Embryonic facial prominence (tissue), 1 donor: ENCODE results near the gene PHF21A.
"Not testable (repeated sequence)": the region's sequence is repeated elsewhere in the genome, so short reads cannot be mapped to it uniquely, and the experiment has no call there.

Experiments
- DNase-seq: peaks from one replicate; pipeline ENCODE4 v3.0.0-alpha.2; 2016; ENCODE audit errors: extremely low spot score

The PHF21A gene

GRCh38 chr11:45921561-45922424 is 199.5 kb downstream of the PHF21A start:
- DNase-seq = no peak

DNA sequence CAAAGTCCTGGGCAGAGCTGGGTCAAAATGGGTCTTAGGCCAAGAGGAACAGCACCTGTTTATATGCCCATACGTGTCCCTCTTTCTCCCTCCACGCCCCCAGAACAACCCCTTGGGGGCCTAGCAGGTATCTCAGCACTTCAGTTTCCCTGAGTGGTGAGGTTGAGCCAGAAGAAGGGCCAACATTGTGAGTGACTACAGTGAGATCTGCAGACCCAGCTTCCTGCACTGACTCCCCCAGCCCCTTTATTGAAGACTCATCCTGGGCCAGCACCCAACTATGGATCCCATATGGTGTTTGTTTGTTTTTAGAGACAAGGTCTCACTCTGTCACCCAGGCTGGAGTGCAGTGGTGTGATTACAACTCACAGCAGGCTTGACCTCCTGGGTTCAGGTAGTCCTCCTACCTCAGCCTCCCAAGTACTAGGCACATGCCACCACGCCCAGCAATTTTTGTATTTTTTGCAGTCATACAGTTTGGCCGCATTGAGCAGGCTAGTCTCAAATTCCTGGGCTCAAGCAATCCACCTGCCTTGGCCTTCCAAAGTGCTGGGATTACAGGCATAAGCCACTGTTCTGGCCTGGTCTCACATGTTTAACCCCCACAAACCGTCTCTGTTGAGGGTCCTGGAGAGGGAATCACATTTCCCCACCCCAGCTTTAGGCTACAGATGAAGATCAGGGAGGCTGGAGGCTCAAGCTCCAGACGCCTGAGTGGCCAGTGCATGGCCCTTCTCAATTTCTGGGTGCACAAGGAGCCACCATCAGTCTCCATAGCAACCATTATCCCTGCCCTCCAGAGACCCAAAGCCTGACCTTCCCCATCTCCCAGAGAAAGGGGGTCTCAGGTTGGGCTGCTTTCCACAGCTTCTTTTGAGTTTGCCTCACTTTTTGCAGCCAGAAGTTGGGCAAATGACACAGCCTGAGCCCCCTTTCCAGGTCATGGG is 200.4 kb downstream of the PHF21A start:
- peak; percentile 4 for DNase-seq

DNA sequence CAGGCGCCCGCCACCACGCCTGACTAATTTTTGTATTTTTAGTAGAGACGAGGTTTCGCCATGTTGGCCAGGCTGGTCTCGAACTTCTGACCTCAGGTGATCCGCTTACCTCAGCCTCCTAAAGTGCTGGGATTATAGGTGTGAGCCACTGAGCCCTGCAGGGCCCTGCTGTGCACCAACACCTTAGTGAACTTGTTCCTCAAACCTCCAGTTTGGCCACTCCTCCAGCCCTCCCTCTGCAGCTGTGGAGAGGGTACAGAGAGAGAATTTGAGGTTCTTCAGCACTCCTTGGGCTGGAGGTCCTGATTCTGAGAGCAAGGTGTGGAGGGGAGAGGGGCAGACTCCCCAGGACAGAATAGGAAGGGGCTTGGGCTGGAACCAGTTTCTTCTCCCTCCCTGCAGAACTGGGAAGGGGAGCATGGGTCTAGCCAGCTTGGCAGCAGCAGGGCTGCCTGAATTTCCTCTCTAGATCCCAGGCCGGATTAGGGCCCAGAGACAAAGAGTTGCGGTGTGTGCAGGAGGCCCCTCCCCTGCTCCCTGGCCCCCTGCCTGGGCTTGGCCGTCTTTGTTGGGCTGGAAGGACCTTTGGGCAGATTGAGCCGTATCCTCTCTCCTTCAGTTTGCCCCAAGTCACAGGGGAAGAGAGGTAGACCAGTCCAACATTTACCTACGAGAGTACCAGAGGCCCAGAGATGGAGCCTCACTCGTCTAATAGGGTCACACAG is 201.3 kb downstream of the PHF21A start:
- DNase-seq = no peak

DNA sequence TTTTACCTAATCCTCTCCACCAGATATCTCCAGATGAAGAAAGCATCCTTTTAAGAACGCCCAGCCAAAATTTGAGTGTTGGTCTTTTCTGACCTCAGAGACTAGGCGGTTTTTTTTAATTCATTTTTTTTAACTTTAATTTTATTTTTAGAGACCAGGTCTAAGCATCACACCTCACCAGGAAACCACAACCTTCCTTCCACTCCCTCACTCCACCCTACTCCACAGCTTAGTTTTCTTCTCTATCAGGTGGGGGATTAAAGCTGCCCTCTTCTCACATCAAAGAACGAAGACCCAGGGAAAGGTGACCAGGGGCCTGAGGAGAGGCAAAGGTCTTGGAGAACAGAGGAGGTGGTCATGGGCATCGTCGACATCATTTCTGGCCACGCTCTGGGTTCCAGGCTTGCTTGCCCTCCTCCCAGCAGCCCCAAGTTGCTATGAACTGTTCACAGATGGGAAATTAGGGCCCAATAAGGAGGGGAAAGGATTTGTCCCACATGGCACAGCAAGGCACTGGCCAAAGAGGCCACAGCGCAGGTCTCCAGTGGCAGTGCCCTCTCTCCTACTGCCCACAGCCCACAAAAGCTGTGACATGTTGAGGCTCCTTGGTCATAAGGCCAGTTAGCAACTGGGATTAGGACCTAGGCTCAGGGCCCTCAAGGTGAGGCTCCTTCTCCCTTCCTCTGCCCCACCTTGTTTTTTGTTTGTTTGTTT is 202.1 kb downstream of the PHF21A start:
- no peak for DNase-seq

- peak; percentile 7 for DNase-seq
Measured at GRCh38 chr11:45918331-45918941, 202.8 kb downstream of the PHF21A start.

GRCh38 chr11:45917623-45918330 is 203.5 kb downstream of the PHF21A start, which contains the start of gene PEX16:
Gene PEX16 (minus strand): TSS chr11:45917877. CDS start chr11:45917811, 66 bp downstream.
- DNase-seq = peak; percentile 97

DNA sequence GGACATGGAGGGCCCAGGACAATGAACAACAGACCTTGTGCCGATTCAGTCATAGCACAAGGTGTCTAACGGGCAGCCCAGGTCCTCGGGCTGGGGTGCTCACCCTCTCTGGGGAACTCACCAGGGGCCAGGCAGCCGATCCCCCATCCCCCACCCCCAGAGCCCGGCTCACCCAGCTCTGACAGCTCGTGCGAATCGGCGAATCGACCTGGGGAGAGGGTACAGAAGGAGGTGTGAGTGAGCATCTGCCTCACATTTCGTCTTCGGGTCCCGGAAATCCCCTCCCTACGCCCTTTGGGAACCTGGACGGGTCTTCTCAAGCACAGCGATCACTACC is 204.0 kb downstream of the PHF21A start:
- peak; percentile 5 for DNase-seq

- DNase-seq = no peak
Measured at GRCh38 chr11:45915446-45915845, 205.8 kb downstream of the PHF21A start.

GRCh38 chr11:45913942-45914635 is 207.2 kb downstream of the PHF21A start:
- DNase-seq = no peak

DNA sequence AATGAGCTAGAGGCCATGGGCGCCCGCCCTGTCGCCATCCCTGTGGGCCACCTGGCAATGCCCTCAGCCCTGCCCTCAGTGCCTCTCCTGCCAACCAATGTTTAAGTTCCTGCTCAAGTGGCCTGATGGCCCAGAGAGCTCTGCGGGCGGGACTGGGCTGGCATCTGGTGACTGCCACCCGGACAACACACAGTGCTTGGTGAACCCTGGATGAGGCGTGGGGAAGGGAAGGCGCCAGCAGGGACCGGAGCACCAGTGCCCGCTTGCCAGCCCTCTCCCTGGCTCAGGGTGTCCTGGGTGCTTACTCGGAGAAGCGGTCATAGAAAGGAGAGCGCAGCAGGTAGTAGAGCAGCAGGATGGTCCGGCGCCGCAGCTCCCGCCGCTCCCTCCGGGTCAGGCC is 207.7 kb downstream of the PHF21A start:
- no peak for DNase-seq

DNA sequence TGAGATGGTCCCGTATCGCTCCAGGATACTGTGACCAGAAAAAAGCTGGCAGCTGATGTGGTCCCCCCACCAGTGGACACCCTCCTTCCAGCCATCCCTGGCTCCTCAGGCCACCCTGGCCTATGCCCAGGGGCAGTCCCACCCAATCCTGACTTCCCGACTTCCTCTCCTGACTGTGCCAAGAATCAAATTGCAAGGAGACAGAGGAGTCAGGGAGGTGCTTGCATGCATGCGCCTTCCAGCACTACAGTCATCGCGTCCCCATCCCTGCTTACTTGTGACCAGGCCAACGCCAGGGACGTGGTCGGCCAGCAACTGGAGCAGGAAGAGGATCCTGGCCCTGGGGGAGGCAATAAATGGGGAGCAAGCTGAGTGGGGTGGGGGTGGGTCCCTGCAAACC is 210.6 kb downstream of the PHF21A start:
- DNase-seq = no peak

GRCh38 chr11:45909594-45910475 is 211.4 kb downstream of the PHF21A start:
- no peak for DNase-seq

GRCh38 chr11:45907911-45908370 is 213.3 kb downstream of the PHF21A start:
- DNase-seq = no peak

GRCh38 chr11:45906965-45907611 is 214.2 kb downstream of the PHF21A start, which contains the start of gene FREY1:
Gene FREY1 (minus strand): TSS chr11:45907271. CDS start chr11:45907245, 26 bp downstream.
- DNase-seq = no peak

DNA sequence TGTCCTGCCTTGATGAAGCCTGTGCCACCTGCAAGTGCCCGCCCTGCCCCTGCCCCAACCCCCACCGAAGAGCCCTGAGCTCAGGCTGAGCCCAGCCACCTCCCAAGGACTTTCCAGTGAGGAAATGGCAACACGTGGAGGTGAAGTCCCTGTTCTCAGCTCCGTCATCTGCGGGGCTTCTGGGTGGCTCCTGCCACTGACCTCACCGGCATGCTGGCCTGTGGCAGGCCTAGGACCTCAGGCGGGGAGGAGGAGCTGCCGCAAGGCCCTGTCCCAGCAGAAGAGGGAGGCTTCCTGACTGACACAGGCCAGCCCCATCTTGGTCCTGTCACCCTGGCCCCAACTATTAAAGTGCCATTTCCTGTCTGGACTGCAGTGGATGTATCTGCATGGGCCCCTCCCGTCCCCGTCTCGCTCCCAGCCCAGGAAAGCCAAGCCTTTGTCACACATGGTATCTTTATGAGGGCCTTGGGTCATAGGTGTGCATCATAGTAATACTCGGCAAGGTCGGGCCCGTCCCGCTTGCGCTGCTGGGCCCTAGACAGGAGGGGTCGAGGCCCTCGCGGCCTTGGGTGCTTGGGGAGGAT is 215.1 kb downstream of the PHF21A start:
- no peak for DNase-seq

- not testable (repeated sequence) for DNase-seq
Measured at GRCh38 chr11:45905576-45905975, 215.7 kb downstream of the PHF21A start.

DNA sequence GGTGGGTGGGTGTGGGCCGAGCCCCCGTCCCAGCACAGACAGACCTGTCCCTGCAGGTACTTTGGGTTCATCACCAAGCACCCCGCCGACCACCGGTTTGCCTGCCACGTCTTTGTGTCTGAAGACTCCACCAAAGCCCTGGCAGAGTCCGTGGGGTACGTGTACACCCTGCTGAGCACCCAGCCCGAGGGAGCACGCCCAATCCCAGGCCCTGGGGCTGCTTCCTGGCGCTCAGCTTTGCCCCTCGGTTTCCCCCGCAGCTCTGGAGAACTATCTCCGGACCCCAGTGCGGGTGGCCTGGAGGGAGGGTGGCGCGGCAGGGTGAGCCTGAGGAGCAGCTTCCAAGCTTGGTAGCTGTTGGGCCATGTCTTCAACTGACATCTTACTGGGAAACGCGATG is 216.2 kb downstream of the PHF21A start:
- no peak for DNase-seq
